IMR-90 (cell line): Measurements from ENCODE around the gene PSMB1. TPM values are rescaled to one million over a fixed set of nuclear protein-coding genes. Genes with fewer than 3 reads are reported as not detected.

Source experiments
- ATAC-seq: fragments of 200-7000 bp; cut with Tn5 transposase; 2 replicates; pipeline ENCODE4 v1.9.1; 2020; ENCODE audit warnings: low read depth, mild to moderate bottlenecking, moderate library complexity
- BruUV-seq: library from RNA; stranded (reverse); fragments of 400-500 nt; replicated peaks from 2 replicates; lab custom pipeline; 2021; lab: Mats Ljungman, UMichigan
- CTCF ChIA-PET: fragments of 300-600 bp; formaldehyde crosslinking; extraction: SDS; loops from one replicate; lab custom pipeline; 2021; ENCODE audit warnings: antibody characterized with exemption; lab: Yijun Ruan, JAX
- POLR2A ChIA-PET: fragments of 300-600 bp; sonication (Branson Sonifier 250); formaldehyde crosslinking; loops from one replicate; lab custom pipeline; 2022; ENCODE audit warnings: antibody characterized with exemption; ENCODE audit not compliant: unreplicated experiment; lab: Charles Lee
- DNase-seq: peaks from one replicate; pipeline ENCODE4 v3.0.0; 2013
- H2AFZ ChIP-seq: replicated peaks from 2 replicates; pipeline ENCODE3; 2013; ENCODE audit warnings: low read length, mild to moderate bottlenecking; ENCODE audit not compliant: poor library complexity
- H2AK5ac ChIP-seq: 2 replicates; pipeline ENCODE4 v1.6.1; 2013; ENCODE audit warnings: low read depth, low read length, inconsistent platforms
- H2AK9ac ChIP-seq: replicated peaks from 2 replicates; pipeline ENCODE3; 2013; ENCODE audit warnings: mild to moderate bottlenecking, low read depth, low read length, moderate library complexity; ENCODE audit not compliant: poor library complexity
- H2BK120ac ChIP-seq: 2 replicates; pipeline ENCODE4 v1.6.1; 2013; ENCODE audit warnings: low read depth, low read length, inconsistent platforms
- H2BK15ac ChIP-seq: 3 replicates; pipeline ENCODE4 v1.6.1; 2013; ENCODE audit warnings: low read depth, low read length, inconsistent platforms
- H2BK20ac ChIP-seq: 2 replicates; pipeline ENCODE4 v1.6.1; 2013; ENCODE audit warnings: low read depth, mild to moderate bottlenecking, inconsistent platforms, low read length, moderate library complexity
- H2BK5ac ChIP-seq: 2 replicates; pipeline ENCODE4 v1.6.1; 2013; ENCODE audit warnings: mild to moderate bottlenecking, low read depth, low read length, inconsistent platforms; ENCODE audit not compliant: poor library complexity, severe bottlenecking
- H3K14ac ChIP-seq: replicated peaks from 2 replicates; pipeline ENCODE4 v1.6.1; 2013; ENCODE audit warnings: low read depth, low read length, inconsistent platforms
- H3K18ac ChIP-seq: 2 replicates; pipeline ENCODE4 v1.6.1; 2013; ENCODE audit warnings: low read depth, low read length, control low read depth
- H3K23ac ChIP-seq: 2 replicates; pipeline ENCODE4 v1.6.1; 2013; ENCODE audit warnings: low read depth, low read length, inconsistent platforms
- H3K27ac ChIP-seq: 2 replicates; pipeline ENCODE4 v1.5.1; 2013; ENCODE audit warnings: mild to moderate bottlenecking, control low read depth, low read length; ENCODE audit not compliant: insufficient read depth
- H3K27me3 ChIP-seq: 2 replicates; pipeline ENCODE4 v1.6.1; 2013; ENCODE audit warnings: low read length; ENCODE audit not compliant: control insufficient read depth, insufficient read depth
- H3K36me3 ChIP-seq: 2 replicates; pipeline ENCODE4 v1.6.1; 2013; ENCODE audit warnings: low read length, mixed read lengths; ENCODE audit not compliant: control insufficient read depth, insufficient read depth
- H3K4ac ChIP-seq: 2 replicates; pipeline ENCODE4 v1.6.1; 2013; ENCODE audit warnings: low read depth, low read length, inconsistent platforms
- H3K4me1 ChIP-seq: 2 replicates; pipeline ENCODE4 v1.6.1; 2013; ENCODE audit warnings: low read length, mixed read lengths; ENCODE audit not compliant: control insufficient read depth, insufficient read depth
- H3K4me2 ChIP-seq: 2 replicates; pipeline ENCODE4 v1.6.1; 2013; ENCODE audit warnings: low read depth, mild to moderate bottlenecking, control low read depth, low read length, moderate library complexity
- H3K4me3 ChIP-seq: 2 replicates; pipeline ENCODE4 v1.5.1; 2013; ENCODE audit warnings: low read depth, mild to moderate bottlenecking, control low read depth, low read length, moderate library complexity; ENCODE audit not compliant: insufficient read depth
- H3K56ac ChIP-seq: 2 replicates; pipeline ENCODE4 v1.6.1; 2013; ENCODE audit warnings: low read length, inconsistent platforms; ENCODE audit not compliant: insufficient read depth; ENCODE audit errors: extremely low read depth
- H3K79me1 ChIP-seq, 2 experiments: 2 replicates each; pipeline ENCODE4 v1.6.1; 2013; ENCODE audit warnings: low read length in 2 of 2, inconsistent platforms in 1 of 2, low read depth in 1 of 2
- H3K9ac ChIP-seq: 2 replicates; pipeline ENCODE4 v1.6.1; 2013; ENCODE audit warnings: low read depth, low read length, control low read depth
- H3K9me1 ChIP-seq: 2 replicates; pipeline ENCODE4 v1.6.1; 2013; ENCODE audit warnings: low read length, inconsistent platforms; ENCODE audit not compliant: insufficient read depth
- H3K9me3 ChIP-seq: 2 replicates; pipeline ENCODE4 v1.6.1; 2013; ENCODE audit warnings: low read length; ENCODE audit not compliant: control insufficient read depth, insufficient read depth
- H4K20me1 ChIP-seq: 2 replicates; pipeline ENCODE4 v1.6.1; 2013; ENCODE audit warnings: low read length, inconsistent platforms; ENCODE audit not compliant: insufficient read depth
- H4K5ac ChIP-seq: 2 replicates; pipeline ENCODE4 v1.6.1; 2013; ENCODE audit warnings: mild to moderate bottlenecking, low read depth, low read length, control low read depth
- H4K8ac ChIP-seq, 2 experiments: 2 replicates each; pipeline ENCODE4 v1.6.1; 2013; ENCODE audit warnings: low read depth in 2 of 2, low read length in 2 of 2, control low read depth in 1 of 2, inconsistent platforms in 1 of 2
- H4K91ac ChIP-seq: 2 replicates; pipeline ENCODE4 v1.6.1; 2013; ENCODE audit warnings: low read depth, low read length, inconsistent platforms; ENCODE audit not compliant: insufficient read depth
- BHLHE40 ChIP-seq: fragments of 150-350 bp; IDR thresholded peaks from 2 replicates; pipeline ENCODE4 v1.6.1; 2016; ENCODE audit warnings: mild to moderate bottlenecking, low read depth, low read length
- MAFK ChIP-seq: IDR thresholded peaks from 2 replicates; pipeline ENCODE4 v1.6.1; 2012; ENCODE audit warnings: low read depth, low read length, improper control_type of control experiment
- RAD21 ChIP-seq: IDR thresholded peaks from 2 replicates; pipeline ENCODE4 v1.6.1; 2012; ENCODE audit warnings: low read length, improper control_type of control experiment
- RCOR1 ChIP-seq: IDR thresholded peaks from 2 replicates; pipeline ENCODE4 v1.6.1; 2012; ENCODE audit warnings: mild to moderate bottlenecking, low read length, improper control_type of control experiment; ENCODE audit not compliant: insufficient replicate concordance
- WGBS, 2 experiments: methylation state at CpG; one replicate each; pipeline versions ENCODE4 v1.1.5 to v1.1.7; 2013; ENCODE audit warnings: missing lambda C conversion rate in 2 of 2; ENCODE audit not compliant: insufficient read length in 1 of 2; ENCODE audit errors: extremely low coverage in 2 of 2; 5-methylcytosine and 5-hydroxymethylcytosine counted together
- dilution Hi-C: fragments of 300-500 bp; cut with HindIII; formaldehyde crosslinking; loops from one replicate; pipeline ENCODE4 v1.14.3; 2018; ENCODE audit warnings: low sequenced_read_pairs; ENCODE audit not compliant: unreplicated experiment
- in situ Hi-C: fragments of 300-500 bp; cut with MboI; formaldehyde crosslinking; loops from 3 replicates; pipeline ENCODE4 v1.14.3; 2019; ENCODE audit warnings: low sequenced_read_pairs, inconsistent platforms, mixed read lengths
- intact Hi-C: fragments of 100-400 bp; cut with micrococcal nuclease; formaldehyde crosslinking; loops from 2 replicates; pipeline ENCODE4 v1.10.0; 2022
- polyA plus RNA-seq, 3 experiments: library from polyadenylated mRNA; depleted of rRNA; stranded (reverse); fragments of >200 nt; gene quantifications; 2 replicates each; pipeline ENCODE4 v1.2.3, GENCODE V29; 2012; ENCODE audit warnings: low replicate concordance in 1 of 3
- total RNA-seq: library from RNA; depleted of rRNA; stranded (reverse); fragments of >200 nt; gene quantifications from 2 replicates; pipeline ENCODE4 v1.2.3, GENCODE V29; 2012

Gene PSMB1
- total and polyA plus RNA-seq, 2 of the 4 experiments (the other 2 are of a cell fraction) = 450 to 508 TPM

- Histone ChIP-seq H4K5ac (no peak overlapping the region), H4K20me1 (no peaks in the 10 kb centered on the region), H3K4me2 (no peak overlapping the region), H3K14ac (no peak overlapping the region), H3K4ac (no peak overlapping the region), H2BK15ac (no peak overlapping the region), H3K36me3 (no peaks in the 10 kb centered on the region), H2AFZ (no peak overlapping the region), H2BK5ac (no peak overlapping the region), H3K18ac (no peak overlapping the region), H3K4me3 (no peak overlapping the region), H2AK9ac (no peak overlapping the region), H2AK5ac (no peak overlapping the region), H2BK20ac (no peak overlapping the region), H3K23ac (no peak overlapping the region), H4K91ac (no peak overlapping the region), H2BK120ac (no peak overlapping the region), H3K4me1 (no peaks in the 10 kb centered on the region), H4K8ac (no peak overlapping the region), H3K56ac (no peak overlapping the region), H3K9ac (no peak overlapping the region), H3K9me1 (no peaks in the 10 kb centered on the region), H3K27ac (no peak overlapping the region), H3K79me1 (no peaks in the 10 kb centered on the region), H3K9me3 (no peaks in the 10 kb centered on the region), H3K27me3 (peaks cover 5% of the 10 kb centered on the region)
- intact Hi-C loops (no loop called here), dilution Hi-C loops (no loop called here), in situ Hi-C loops (loop anchor here (10.0 kb wide), 1 partner anchor 717 kb away; no protein-coding TSS in a partner anchor)
- DNase-seq (no peak), ATAC-seq (no peak)
- CTCF ChIA-PET = no interaction called here
- no TSS peak for BruUV-seq
- TF ChIP-seq MAFK (no peak), BHLHE40 (no peak), RAD21 (no peak), RCOR1 (no peak)
- WGBS, 2 experiments = 60% methylated on average over 1 of the region's 4 CpGs; no CpG with 5 or more reads in 1 of the 2 experiments
- POLR2A ChIA-PET = no interaction called here
Measured at GRCh38 chr6:170512249-170512648, 40.9 kb downstream of the PSMB1 start.
